Lower leg skin (tissue), 3 donors: ENCODE data around the gene ZNF672.

Source experiments
- POLR2A ChIP-seq, 2 donors: fragments of 450-650 bp; IDR thresholded peaks; one replicate each; pipeline ENCODE4 v1.6.1; 2016 to 2017; ENCODE audit warnings: antibody characterized with exemption in 2 of 2, mild to moderate bottlenecking in 1 of 2, moderate library complexity in 1 of 2
- TF ChIP-seq, protein P1 (sequence below), 3 donors: fragments of 450-650 bp; IDR thresholded peaks; one replicate each; pipeline ENCODE4 v1.5.1; 2016; ENCODE audit warnings: antibody characterized with exemption in 3 of 3, mild to moderate bottlenecking in 3 of 3, moderate library complexity in 2 of 3

DNA sequence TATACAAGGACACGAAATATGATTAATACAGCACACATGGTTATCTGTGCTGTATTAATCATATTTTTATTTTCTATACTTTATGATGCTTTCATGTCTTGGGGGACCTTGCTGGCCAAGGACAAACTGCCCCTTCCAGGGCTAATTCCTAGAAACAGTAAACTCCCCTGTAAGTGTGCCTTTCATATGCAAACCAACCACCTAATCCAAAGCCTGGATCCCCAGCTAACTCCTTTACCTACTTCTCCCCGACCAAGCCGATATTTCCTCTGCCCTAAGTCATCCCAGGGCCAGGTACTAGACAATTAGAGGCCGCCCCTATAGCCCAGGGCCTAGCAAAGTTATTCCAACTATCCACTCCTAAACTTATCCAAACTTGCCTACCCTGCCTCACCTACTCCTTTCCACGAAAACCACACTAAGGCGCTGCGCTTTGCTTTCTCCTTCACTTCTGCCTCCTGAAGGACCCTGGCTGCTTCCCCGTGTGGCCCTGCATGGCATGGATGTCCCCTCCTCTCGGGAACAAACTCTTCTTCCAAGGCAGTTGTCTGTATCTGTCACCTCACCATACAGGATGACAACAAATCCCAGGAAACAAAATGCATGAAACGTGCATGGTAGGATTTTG, 22.5 kb upstream of the ZNF672 start:
- TF ChIP-seq POLR2A (IDR thresholded peaks at IDR 0.05), result no peak
- TF ChIP-seq, protein P1, sequence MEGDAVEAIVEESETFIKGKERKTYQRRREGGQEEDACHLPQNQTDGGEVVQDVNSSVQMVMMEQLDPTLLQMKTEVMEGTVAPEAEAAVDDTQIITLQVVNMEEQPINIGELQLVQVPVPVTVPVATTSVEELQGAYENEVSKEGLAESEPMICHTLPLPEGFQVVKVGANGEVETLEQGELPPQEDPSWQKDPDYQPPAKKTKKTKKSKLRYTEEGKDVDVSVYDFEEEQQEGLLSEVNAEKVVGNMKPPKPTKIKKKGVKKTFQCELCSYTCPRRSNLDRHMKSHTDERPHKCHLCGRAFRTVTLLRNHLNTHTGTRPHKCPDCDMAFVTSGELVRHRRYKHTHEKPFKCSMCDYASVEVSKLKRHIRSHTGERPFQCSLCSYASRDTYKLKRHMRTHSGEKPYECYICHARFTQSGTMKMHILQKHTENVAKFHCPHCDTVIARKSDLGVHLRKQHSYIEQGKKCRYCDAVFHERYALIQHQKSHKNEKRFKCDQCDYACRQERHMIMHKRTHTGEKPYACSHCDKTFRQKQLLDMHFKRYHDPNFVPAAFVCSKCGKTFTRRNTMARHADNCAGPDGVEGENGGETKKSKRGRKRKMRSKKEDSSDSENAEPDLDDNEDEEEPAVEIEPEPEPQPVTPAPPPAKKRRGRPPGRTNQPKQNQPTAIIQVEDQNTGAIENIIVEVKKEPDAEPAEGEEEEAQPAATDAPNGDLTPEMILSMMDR (IDR thresholded peaks at IDR 0.05), result no peak
